Lower lobe of right lung (tissue), 2 donors: ENCODE data around the gene CXCL8. TPM values are rescaled to one million over a fixed set of nuclear protein-coding genes. Genes with fewer than 3 reads are reported as not detected.

ENCODE experiments used
- ATAC-seq, 2 donors: fragments of 200-7000 bp; cut with Tn5 transposase; one replicate each; pipeline ENCODE4 v1.9.1; 2020 to 2022; ENCODE audit warnings: mild to moderate bottlenecking in 2 of 2, moderate library complexity in 2 of 2
- DNase-seq: peaks from one replicate; pipeline ENCODE4 v3.0.0-alpha.2; 2020
- H3K27ac ChIP-seq: fragments of 200-600 bp; one replicate; pipeline ENCODE4 v1.8.0; 2022
- H3K27me3 ChIP-seq: fragments of 200-600 bp; one replicate; pipeline ENCODE4 v1.8.0; 2022; ENCODE audit warnings: low read depth
- H3K36me3 ChIP-seq: fragments of 200-600 bp; one replicate; pipeline ENCODE4 v1.8.0; 2022; ENCODE audit warnings: mild to moderate bottlenecking
- H3K4me1 ChIP-seq: fragments of 200-600 bp; one replicate; pipeline ENCODE4 v1.8.0; 2022
- H3K4me3 ChIP-seq: fragments of 200-600 bp; one replicate; pipeline ENCODE4 v1.8.0; 2022; ENCODE audit warnings: mild to moderate bottlenecking
- H3K9me3 ChIP-seq: fragments of 200-600 bp; one replicate; pipeline ENCODE4 v1.8.0; 2022
- CTCF ChIP-seq: fragments of 200-600 bp; IDR thresholded peaks from one replicate; pipeline ENCODE4 v1.8.0; 2022; ENCODE audit warnings: antibody characterized with exemption, mild to moderate bottlenecking
- intact Hi-C: fragments of 100-400 bp; cut with DNase I; formaldehyde crosslinking; loops from one replicate; pipeline ENCODE4 v1.11.0; 2022
- total RNA-seq: library from RNA; stranded (reverse); fragmentation: NEBNext Ultra II Directional; extraction: Animal tissue kit (Norgen Biotek cat#: 25700); gene quantifications from one replicate; pipeline ENCODE4 v1.2.1, GENCODE V29; 2021
- donor health status: DM: no; HTN: yes; CAD: no; lungs with severe emphysema.

Gene CXCL8
- total RNA-seq, 1 donor from 2014 or later = 6.2 TPM

- intact Hi-C loops = no loop called here
- no peaks in the 10 kb centered on the region for H3K36me3 ChIP-seq
- no peak for TF ChIP-seq CTCF
- no peak for ATAC-seq
- no peak overlapping the region for H3K4me3 ChIP-seq
- H3K27ac ChIP-seq = no peak overlapping the region
- no peaks in the 10 kb centered on the region for H3K4me1 ChIP-seq
- DNase-seq = no peak
- no peaks in the 10 kb centered on the region for H3K9me3 ChIP-seq
- no peaks in the 10 kb centered on the region for H3K27me3 ChIP-seq
Measured at GRCh38 chr4:73715659-73716058, 24.7 kb upstream of the CXCL8 start.

- Histone ChIP-seq H3K27ac (no peak overlapping the region), H3K4me3 (no peak overlapping the region), H3K4me1 (no peaks in the 10 kb centered on the region), H3K9me3 (no peaks in the 10 kb centered on the region), H3K36me3 (no peaks in the 10 kb centered on the region), H3K27me3 (no peaks in the 10 kb centered on the region)
- intact Hi-C loops = no loop called here
- TF ChIP-seq CTCF = no peak
- DNase-seq (no peak), ATAC-seq (peak in 1 of 2 donors; percentile 26)
Measured at GRCh38 chr4:73718375-73719373, 21.7 kb upstream of the CXCL8 start.

DNA sequence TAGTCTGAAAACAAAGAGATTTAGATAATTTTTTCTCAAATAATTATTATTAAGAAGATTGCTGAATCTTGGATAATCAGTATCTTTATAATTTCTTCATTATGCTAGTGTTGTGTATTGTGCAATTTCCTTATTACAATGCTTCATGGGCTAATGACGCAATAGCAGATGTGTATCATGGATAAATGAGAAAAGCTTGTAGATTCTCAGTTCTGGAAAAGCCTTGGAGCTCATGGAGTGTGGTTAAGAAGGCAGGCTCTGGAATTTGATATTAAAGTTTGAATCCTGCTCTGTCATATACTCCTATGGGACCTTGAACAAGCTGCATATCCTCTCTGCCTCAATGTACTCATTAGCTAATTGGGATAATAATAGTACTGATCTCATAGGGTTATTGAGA is 18.9 kb upstream of the CXCL8 start:
- Histone ChIP-seq H3K27ac (no peak overlapping the region), H3K36me3 (no peaks in the 10 kb centered on the region), H3K4me3 (no peak overlapping the region), H3K27me3 (no peaks in the 10 kb centered on the region), H3K4me1 (no peaks in the 10 kb centered on the region), H3K9me3 (no peaks in the 10 kb centered on the region)
- DNase-seq = no peak
- ATAC-seq = no peak
- TF ChIP-seq CTCF = no peak
- intact Hi-C loops = no loop called here

- ATAC-seq (no peak), DNase-seq (no peak)
- H3K27me3 ChIP-seq = no peaks in the 10 kb centered on the region
- H3K9me3 ChIP-seq = no peaks in the 10 kb centered on the region
- H3K27ac ChIP-seq = no peak overlapping the region
- no peaks in the 10 kb centered on the region for H3K4me1 ChIP-seq
- no peak overlapping the region for H3K4me3 ChIP-seq
- intact Hi-C loops = no loop called here
- no peaks in the 10 kb centered on the region for H3K36me3 ChIP-seq
- no peak for TF ChIP-seq CTCF
Measured at GRCh38 chr4:73721909-73722308, 18.5 kb upstream of the CXCL8 start.

- H3K27me3 ChIP-seq = no peaks in the 10 kb centered on the region
- TF ChIP-seq CTCF = no peak
- H3K36me3 ChIP-seq = no peaks in the 10 kb centered on the region
- peaks cover 4% of the 10 kb centered on the region for H3K4me1 ChIP-seq
- H3K4me3 ChIP-seq = no peak overlapping the region
- intact Hi-C loops = no loop called here
- ATAC-seq = no peak
- no peak for DNase-seq
- H3K27ac ChIP-seq = no peak overlapping the region
- no peaks in the 10 kb centered on the region for H3K9me3 ChIP-seq
Measured at GRCh38 chr4:73723023-73723422, 17.3 kb upstream of the CXCL8 start.
